Right lobe of liver (tissue), 4 donors: ENCODE measurements around the gene TAGLN2.

Experiments used
- POLR2A ChIP-seq: fragments of 450-650 bp; IDR thresholded peaks from one replicate; pipeline ENCODE4 v1.6.1; 2017; ENCODE audit warnings: antibody characterized with exemption, mild to moderate bottlenecking
- TF ChIP-seq, protein P1 (sequence below), 4 donors: fragments of 200-600 bp in 3 of 4; fragments of 450-650 bp in 1 of 4; IDR thresholded peaks; one replicate each; pipeline versions ENCODE4 v1.5.1 to v1.8.0; 2016 to 2022; ENCODE audit warnings: antibody characterized with exemption in 4 of 4, mild to moderate bottlenecking in 2 of 4
- donor health status: DM: no; HTN: no; CAD: no.
- donor health status: DM: no; HTN: no; CAD: no.
- donor health status: DM: no; HTN: yes; CAD: no.

- TF ChIP-seq, protein P1, sequence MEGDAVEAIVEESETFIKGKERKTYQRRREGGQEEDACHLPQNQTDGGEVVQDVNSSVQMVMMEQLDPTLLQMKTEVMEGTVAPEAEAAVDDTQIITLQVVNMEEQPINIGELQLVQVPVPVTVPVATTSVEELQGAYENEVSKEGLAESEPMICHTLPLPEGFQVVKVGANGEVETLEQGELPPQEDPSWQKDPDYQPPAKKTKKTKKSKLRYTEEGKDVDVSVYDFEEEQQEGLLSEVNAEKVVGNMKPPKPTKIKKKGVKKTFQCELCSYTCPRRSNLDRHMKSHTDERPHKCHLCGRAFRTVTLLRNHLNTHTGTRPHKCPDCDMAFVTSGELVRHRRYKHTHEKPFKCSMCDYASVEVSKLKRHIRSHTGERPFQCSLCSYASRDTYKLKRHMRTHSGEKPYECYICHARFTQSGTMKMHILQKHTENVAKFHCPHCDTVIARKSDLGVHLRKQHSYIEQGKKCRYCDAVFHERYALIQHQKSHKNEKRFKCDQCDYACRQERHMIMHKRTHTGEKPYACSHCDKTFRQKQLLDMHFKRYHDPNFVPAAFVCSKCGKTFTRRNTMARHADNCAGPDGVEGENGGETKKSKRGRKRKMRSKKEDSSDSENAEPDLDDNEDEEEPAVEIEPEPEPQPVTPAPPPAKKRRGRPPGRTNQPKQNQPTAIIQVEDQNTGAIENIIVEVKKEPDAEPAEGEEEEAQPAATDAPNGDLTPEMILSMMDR (IDR thresholded peaks at IDR 0.05) = no peak
- TF ChIP-seq POLR2A = no peak
Observed at GRCh38 chr1:159953536-159954515, 28.5 kb upstream of the TAGLN2 start, which contains the start of gene SLAMF9.
